SK-N-SH (cell line): ENCODE measurements around the gene PEPD. TPM values are rescaled to one million over a fixed set of nuclear protein-coding genes. Genes with fewer than 3 reads are reported as not detected.

Experiments
- CTCF ChIA-PET: fragments of 300-600, 350-600 bp; formaldehyde crosslinking; extraction: SDS; loops from one replicate; lab custom pipeline; 2021; lab: Yijun Ruan, JAX
- POLR2A ChIA-PET: fragments of 350-600 bp; sonication (Branson Sonifier 250); formaldehyde crosslinking; extraction: SDS; loops from one replicate; lab custom pipeline; 2020; ENCODE audit warnings: antibody characterized with exemption, inconsistent platforms; lab: Yijun Ruan, JAX
- DNase-seq: peaks from one replicate; pipeline ENCODE4 v3.0.0; 2012
- H2AFZ ChIP-seq: fragments of 200-600 bp; sonication (generic); 2 replicates; pipeline ENCODE4 v1.8.1; 2016; ENCODE audit warnings: antibody characterized with exemption, mild to moderate bottlenecking, low read depth
- H3F3A ChIP-seq: fragments of 200-600 bp; sonication (generic); replicated peaks from 2 replicates; pipeline ENCODE3; 2016; ENCODE audit warnings: antibody characterized with exemption, mild to moderate bottlenecking; ENCODE audit not compliant: insufficient read depth
- H3K27ac ChIP-seq, 2 experiments: fragments of 200-500 bp in 1 of 2; fragments of 200-600 bp in 1 of 2; sonication (Bioruptor generic) in 1 of 2; sonication (generic), shearing (Covaris generic) in 1 of 2; 2 replicates each; pipeline versions ENCODE4 v1.5.1 to v1.6.1; 2014 to 2016; ENCODE audit warnings: low read depth in 2 of 2, inconsistent platforms in 1 of 2, low read length in 1 of 2, mild to moderate bottlenecking in 1 of 2, mixed read lengths in 1 of 2
- H3K27me3 ChIP-seq: fragments of 200-600 bp; sonication (generic), shearing (Covaris generic); 2 replicates; pipeline ENCODE4 v1.6.1; 2016; ENCODE audit warnings: mixed run types; ENCODE audit not compliant: insufficient read depth
- H3K36me3 ChIP-seq, 2 experiments: fragments of 200-500 bp in 1 of 2; fragments of 200-600 bp in 1 of 2; sonication (Bioruptor generic) in 1 of 2; sonication (generic) in 1 of 2; replicated peaks in 1 of 2; 2 replicates each; pipeline versions ENCODE3 to v1.5.1; 2014 to 2016; ENCODE audit warnings: low read length in 1 of 2, mild to moderate bottlenecking in 1 of 2; ENCODE audit not compliant: insufficient read depth in 2 of 2, control insufficient read depth in 1 of 2
- H3K4me1 ChIP-seq, 2 experiments: fragments of 200-500 bp in 1 of 2; fragments of 200-600 bp in 1 of 2; sonication (Bioruptor generic) in 1 of 2; sonication (generic), shearing (Covaris generic) in 1 of 2; 2 replicates each; pipeline versions ENCODE4 v1.5.1 to v1.6.1; 2014 to 2016; ENCODE audit warnings: low read depth in 1 of 2, low read length in 1 of 2, mixed run types in 1 of 2; ENCODE audit not compliant: insufficient read depth in 2 of 2, control insufficient read depth in 1 of 2
- H3K4me2 ChIP-seq: fragments of 200-600 bp; sonication (generic), shearing (Covaris generic); 2 replicates; pipeline ENCODE4 v1.6.1; 2017; ENCODE audit warnings: mixed run types
- H3K4me3 ChIP-seq, 2 experiments: fragments of 200-500 bp in 1 of 2; fragments of 200-600 bp in 1 of 2; sonication (Bioruptor generic) in 1 of 2; sonication (generic), shearing (Covaris generic) in 1 of 2; 2 replicates each; pipeline versions ENCODE4 v1.5.1 to v1.8.1; 2014 to 2016; ENCODE audit warnings: low read depth in 2 of 2, inconsistent platforms in 1 of 2, low read length in 1 of 2, mild to moderate bottlenecking in 1 of 2, mixed read lengths in 1 of 2, moderate library complexity in 1 of 2
- H3K79me2 ChIP-seq: fragments of 200-600 bp; sonication (generic); 2 replicates; pipeline ENCODE4 v1.8.1; 2017; ENCODE audit warnings: mild to moderate bottlenecking; ENCODE audit not compliant: insufficient read depth
- H3K9ac ChIP-seq: fragments of 200-600 bp; sonication (generic); 2 replicates; pipeline ENCODE4 v1.6.1; 2017; ENCODE audit warnings: mixed run types
- H3K9me2 ChIP-seq: fragments of 200-600 bp; sonication (generic); 2 replicates; pipeline ENCODE4 v1.6.1; 2017; ENCODE audit warnings: mixed run types
- H3K9me3 ChIP-seq: fragments of 200-600 bp; sonication (generic); 2 replicates; pipeline ENCODE4 v1.6.1; 2017; ENCODE audit warnings: mixed run types, mild to moderate bottlenecking, moderate library complexity
- H4K20me1 ChIP-seq: fragments of 200-600 bp; sonication (generic); 2 replicates; pipeline ENCODE4 v1.6.1; 2017; ENCODE audit warnings: mild to moderate bottlenecking, mixed run types; ENCODE audit not compliant: insufficient read depth
- CHD2 ChIP-seq: fragments of 150-350 bp; IDR thresholded peaks from 2 replicates; pipeline ENCODE4 v1.6.1; 2018; ENCODE audit warnings: low read length; ENCODE audit not compliant: partially characterized antibody
- FOXM1 ChIP-seq: IDR thresholded peaks from 2 replicates; pipeline ENCODE4 v1.4.0; 2012; ENCODE audit warnings: low read depth, mild to moderate bottlenecking
- GABPA ChIP-seq: IDR thresholded peaks from 2 replicates; pipeline ENCODE4 v1.4.0; 2012; ENCODE audit warnings: low read depth, mild to moderate bottlenecking
- IRF3 ChIP-seq: fragments of 150-350 bp; IDR thresholded peaks from 2 replicates; pipeline ENCODE4 v1.6.1; 2016; ENCODE audit warnings: mild to moderate bottlenecking, low read depth, low read length
- MEF2A ChIP-seq: IDR thresholded peaks from 2 replicates; pipeline ENCODE4 v1.4.0; 2012; ENCODE audit warnings: low read depth, borderline replicate concordance
- MXI1 ChIP-seq: IDR thresholded peaks from 2 replicates; pipeline ENCODE4 v1.6.1; 2012; ENCODE audit warnings: mild to moderate bottlenecking, low read depth, low read length, improper control_type of control experiment
- PBX3 ChIP-seq: IDR thresholded peaks from 2 replicates; pipeline ENCODE4; 2012
- POLR2AphosphoS5 ChIP-seq: IDR thresholded peaks from 2 replicates; pipeline ENCODE4 v1.6.1; 2012; ENCODE audit warnings: low read depth, low read length
- RAD21 ChIP-seq: IDR thresholded peaks from 2 replicates; pipeline ENCODE4 v1.6.1; 2012; ENCODE audit warnings: mild to moderate bottlenecking, low read length
- RCOR1 ChIP-seq: fragments of 150-350 bp; IDR thresholded peaks from 2 replicates; pipeline ENCODE4 v1.6.1; 2017; ENCODE audit warnings: antibody characterized with exemption, low read length
- REST ChIP-seq: IDR thresholded peaks from 2 replicates; pipeline ENCODE4 v1.6.1; 2012; ENCODE audit warnings: mild to moderate bottlenecking, low read depth, low read length, moderate library complexity
- SIN3A ChIP-seq: IDR thresholded peaks from 2 replicates; pipeline ENCODE4 v1.6.1; 2012; ENCODE audit warnings: low read depth, mild to moderate bottlenecking, low read length, moderate library complexity, borderline replicate concordance
- TAF1 ChIP-seq: IDR thresholded peaks from 2 replicates; pipeline ENCODE4 v1.6.1; 2012; ENCODE audit warnings: low read depth, mild to moderate bottlenecking, low read length, moderate library complexity, borderline replicate concordance
- TCF12 ChIP-seq: IDR thresholded peaks from 2 replicates; pipeline ENCODE4 v1.4.0; 2012
- TEAD4 ChIP-seq: IDR thresholded peaks from 2 replicates; pipeline ENCODE4 v1.4.0; 2012; ENCODE audit warnings: mild to moderate bottlenecking, borderline replicate concordance; ENCODE audit not compliant: insufficient read depth
- USF1 ChIP-seq: IDR thresholded peaks from 2 replicates; pipeline ENCODE4 v1.4.0; 2012; ENCODE audit warnings: low read depth, borderline replicate concordance
- USF2 ChIP-seq: fragments of 150-350 bp; IDR thresholded peaks from 2 replicates; pipeline ENCODE4 v1.6.1; 2017; ENCODE audit warnings: antibody characterized with exemption, low read length, low read depth, borderline replicate concordance
- YY1 ChIP-seq: IDR thresholded peaks from 2 replicates; pipeline ENCODE4 v1.4.0; 2012; ENCODE audit warnings: low read depth, mild to moderate bottlenecking
- WGBS: methylation state at CpG from one replicate; pipeline ENCODE4 v1.1.6; 2017; ENCODE audit warnings: low lambda C conversion rate; 5-methylcytosine and 5-hydroxymethylcytosine counted together
- polyA plus RNA-seq, 3 experiments: library from polyadenylated mRNA; depleted of rRNA; stranded (reverse); fragments of >200 nt; gene quantifications; 2 replicates each; pipeline ENCODE4 v1.2.3, GENCODE V29; 2012

The PEPD gene
- polyA plus RNA-seq, 1 of the 3 experiments (the other 2 are of a cell fraction), result 88.9 TPM

GRCh38 chr19:33434069-33434885, 87.3 kb downstream of the PEPD start:
- no peaks in the 10 kb centered on the region for H3K9me3 ChIP-seq
- TF ChIP-seq MEF2A, result no peak
- no peak for TF ChIP-seq YY1
- no peak for TF ChIP-seq RCOR1
- TF ChIP-seq REST, result no peak
- TF ChIP-seq USF2, result no peak
- no peak for TF ChIP-seq TCF12
- no peak for TF ChIP-seq POLR2AphosphoS5
- TF ChIP-seq TEAD4, result no peak
- TF ChIP-seq TAF1, result no peak
- no peak for TF ChIP-seq PBX3
- TF ChIP-seq CHD2, result no peak
- TF ChIP-seq SIN3A, result no peak
- TF ChIP-seq USF1, result no peak
- no peak for TF ChIP-seq MXI1
- no peak for TF ChIP-seq IRF3
- TF ChIP-seq GABPA, result no peak
- TF ChIP-seq RAD21, result no peak
- TF ChIP-seq FOXM1, result no peak
- peak overlapping the region; percentile 44 to 91; a peak in 3 of 4 replicates for H3K27ac ChIP-seq
- DNase-seq, result no peak
- H3K4me2 ChIP-seq, result peak overlapping the region; percentile 72; the same call in 1 of the 2 replicates
- POLR2A ChIA-PET, result interaction anchor here (1.0 to 1.3 kb wide), 4 partner anchors 73 to 434 kb away, joined by 3 to 4 read pairs (median 3); partner anchors contain the start of gene PEPD
- CTCF ChIA-PET, result interaction anchor here (0.9 to 4.4 kb wide), 11 partner anchors 19 to 662 kb away, joined by 3 to 59 read pairs (median 4); no protein-coding TSS in a partner anchor
- H3K36me3 ChIP-seq, result no peaks in the 10 kb centered on the region
- peaks cover 11% of the 10 kb centered on the region for H3F3A ChIP-seq
- peaks cover 17 to 79% of the 10 kb centered on the region in 2 experiments for H3K4me1 ChIP-seq
- H4K20me1 ChIP-seq, result no peaks in the 10 kb centered on the region
- no peaks in the 10 kb centered on the region for H3K79me2 ChIP-seq
- no peak overlapping the region for H3K9ac ChIP-seq
- no peak overlapping the region for H2AFZ ChIP-seq
- WGBS, result 89% methylated on average over 22 of the region's 22 CpGs
- no peaks in the 10 kb centered on the region for H3K27me3 ChIP-seq
- no peaks in the 10 kb centered on the region for H3K9me2 ChIP-seq
- H3K4me3 ChIP-seq, result no peak overlapping the region
